NCI-H2171 (cell line): Measurements from ENCODE around the gene TEX14.
"Not testable (repeated sequence)": the region's sequence is repeated elsewhere in the genome, so short reads cannot be mapped to it uniquely, and the experiment has no call there.

ENCODE experiments used
- DNase-seq: peaks from one replicate; lab custom pipeline; 2025; lab: John Stamatoyannopoulos, UW

Gene TEX14

GRCh38 chr17:58688521-58688920, 3.3 kb downstream of the TEX14 start:
- no peak for DNase-seq

- no peak for DNase-seq
Observed at GRCh38 chr17:58686980-58687379, 4.9 kb downstream of the TEX14 start.

- DNase-seq, result not testable (repeated sequence)
Observed at GRCh38 chr17:58684462-58684861, 7.4 kb downstream of the TEX14 start.

GRCh38 chr17:58684003-58684402, 7.8 kb downstream of the TEX14 start:
- DNase-seq, result no peak

GRCh38 chr17:58680038-58680369, 11.8 kb downstream of the TEX14 start:
- no peak for DNase-seq

- DNase-seq, result no peak
Observed at GRCh38 chr17:58679263-58680037, 12.4 kb downstream of the TEX14 start.

- DNase-seq, result not testable (repeated sequence)
Observed at GRCh38 chr17:58678287-58678686, 13.6 kb downstream of the TEX14 start.

GRCh38 chr17:58677194-58677880, 14.5 kb downstream of the TEX14 start:
- DNase-seq, result no peak

- no peak for DNase-seq
Observed at GRCh38 chr17:58671969-58672368, 19.9 kb downstream of the TEX14 start.

- DNase-seq, result no peak
Observed at GRCh38 chr17:58669853-58670252, 22.0 kb downstream of the TEX14 start.

GRCh38 chr17:58668598-58668935, 23.3 kb downstream of the TEX14 start:
- DNase-seq, result no peak

- no peak for DNase-seq
Observed at GRCh38 chr17:58667934-58668597, 23.8 kb downstream of the TEX14 start.

- no peak for DNase-seq
Observed at GRCh38 chr17:58666858-58667267, 25.0 kb downstream of the TEX14 start.

- no peak for DNase-seq
Observed at GRCh38 chr17:58665946-58666857, 25.6 kb downstream of the TEX14 start.

- DNase-seq, result no peak
Observed at GRCh38 chr17:58664302-58664701, 27.5 kb downstream of the TEX14 start.

GRCh38 chr17:58661499-58661898, 30.3 kb downstream of the TEX14 start:
- no peak for DNase-seq

GRCh38 chr17:58660621-58661020, 31.2 kb downstream of the TEX14 start:
- DNase-seq, result no peak

- not testable (repeated sequence) for DNase-seq
Observed at GRCh38 chr17:58659714-58660084, 32.1 kb downstream of the TEX14 start.

- peak; percentile 90 for DNase-seq
Observed at GRCh38 chr17:58658804-58659713, 32.8 kb downstream of the TEX14 start.

- peak; percentile 2 for DNase-seq
Observed at GRCh38 chr17:58657962-58658803, 33.7 kb downstream of the TEX14 start.
